HFF-Myc (cell line): ENCODE data around the gene TPST2.

Source experiments
- DNase-seq: peaks from one replicate; pipeline ENCODE4 v3.0.0-alpha.2; 2011; ENCODE audit warnings: low read depth; ENCODE audit errors: extremely low read depth
- H3K4me3 ChIP-seq: replicated peaks from 2 replicates; pipeline ENCODE4 v1.5.1; 2011; ENCODE audit warnings: low read depth, mild to moderate bottlenecking, control low read depth, low read length
- TF ChIP-seq, protein P1 (sequence below): IDR thresholded peaks from 2 replicates; pipeline ENCODE4 v1.5.1; 2012; ENCODE audit warnings: mild to moderate bottlenecking, low read depth, low read length, control low read depth; ENCODE audit errors: missing control alignments

The TPST2 gene

DNA sequence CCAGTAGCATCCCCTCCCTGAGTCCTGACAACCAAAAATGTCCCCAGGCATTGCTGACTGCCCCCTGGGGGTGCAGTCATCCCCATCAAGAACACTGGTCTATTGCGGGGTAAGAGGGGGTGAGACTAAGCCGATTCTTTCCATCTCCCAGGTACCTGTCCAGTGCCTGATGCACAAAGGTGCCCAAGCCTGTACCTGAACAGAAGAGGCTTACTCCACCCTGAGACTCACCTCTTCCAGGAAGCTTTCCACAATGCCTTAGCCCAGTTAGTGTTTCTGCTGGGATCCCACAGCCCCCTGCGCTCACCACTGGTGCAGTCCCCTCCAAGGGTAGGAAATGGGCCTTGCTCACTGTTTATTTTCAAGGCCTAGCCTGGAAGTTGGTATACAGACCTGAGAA, 22.9 kb downstream of the TPST2 start:
- no peak for DNase-seq
- no peak overlapping the region for H3K4me3 ChIP-seq
- TF ChIP-seq, protein P1, sequence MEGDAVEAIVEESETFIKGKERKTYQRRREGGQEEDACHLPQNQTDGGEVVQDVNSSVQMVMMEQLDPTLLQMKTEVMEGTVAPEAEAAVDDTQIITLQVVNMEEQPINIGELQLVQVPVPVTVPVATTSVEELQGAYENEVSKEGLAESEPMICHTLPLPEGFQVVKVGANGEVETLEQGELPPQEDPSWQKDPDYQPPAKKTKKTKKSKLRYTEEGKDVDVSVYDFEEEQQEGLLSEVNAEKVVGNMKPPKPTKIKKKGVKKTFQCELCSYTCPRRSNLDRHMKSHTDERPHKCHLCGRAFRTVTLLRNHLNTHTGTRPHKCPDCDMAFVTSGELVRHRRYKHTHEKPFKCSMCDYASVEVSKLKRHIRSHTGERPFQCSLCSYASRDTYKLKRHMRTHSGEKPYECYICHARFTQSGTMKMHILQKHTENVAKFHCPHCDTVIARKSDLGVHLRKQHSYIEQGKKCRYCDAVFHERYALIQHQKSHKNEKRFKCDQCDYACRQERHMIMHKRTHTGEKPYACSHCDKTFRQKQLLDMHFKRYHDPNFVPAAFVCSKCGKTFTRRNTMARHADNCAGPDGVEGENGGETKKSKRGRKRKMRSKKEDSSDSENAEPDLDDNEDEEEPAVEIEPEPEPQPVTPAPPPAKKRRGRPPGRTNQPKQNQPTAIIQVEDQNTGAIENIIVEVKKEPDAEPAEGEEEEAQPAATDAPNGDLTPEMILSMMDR: no peak

DNA sequence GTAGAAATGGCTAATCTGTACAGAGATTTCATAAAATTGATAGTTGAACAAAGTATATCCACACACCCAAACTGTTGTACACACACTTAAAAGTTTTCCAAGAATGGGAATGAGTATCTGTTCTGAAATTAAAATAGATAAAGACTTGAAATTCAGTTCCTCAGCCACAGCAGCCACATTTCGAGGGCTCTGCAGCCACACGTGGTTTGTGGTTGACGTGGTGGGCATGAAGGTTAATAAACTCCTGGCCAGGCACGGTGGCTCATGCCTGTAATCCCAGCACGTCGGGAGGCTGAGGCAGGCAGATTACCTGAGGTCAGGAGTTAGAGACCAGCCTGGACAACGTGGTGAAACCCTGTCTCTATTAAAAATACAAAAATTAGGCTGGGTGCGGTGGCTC, 24.0 kb downstream of the TPST2 start:
- H3K4me3 ChIP-seq: no peak overlapping the region
- no peak for DNase-seq
- TF ChIP-seq, protein P1: no peak

DNA sequence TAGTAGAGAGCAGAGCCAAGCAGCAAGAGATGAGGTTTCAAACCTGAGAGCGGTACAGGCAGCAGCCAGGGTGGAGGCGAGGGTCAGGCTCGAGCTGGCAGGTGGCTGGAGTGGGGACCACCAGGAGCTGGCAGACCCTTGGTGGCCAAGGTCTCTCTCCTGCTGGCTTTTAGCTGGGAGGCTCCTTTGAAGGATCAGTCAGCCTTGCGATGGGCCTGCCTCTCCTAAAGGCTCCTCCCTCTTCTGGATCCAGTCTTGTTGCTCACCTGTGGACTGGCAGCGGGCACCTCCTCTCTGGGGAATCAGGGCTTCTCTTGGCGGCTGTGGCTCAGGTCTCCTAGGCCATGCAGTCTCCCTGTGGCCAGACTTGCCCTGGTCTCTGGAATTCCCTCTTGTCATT, 24.8 kb downstream of the TPST2 start:
- TF ChIP-seq, protein P1: no peak
- no peak overlapping the region for H3K4me3 ChIP-seq
- no peak for DNase-seq

GRCh38 chr22:26564672-26565071, 25.3 kb downstream of the TPST2 start:
- TF ChIP-seq, protein P1: no peak
- DNase-seq: no peak
- no peak overlapping the region for H3K4me3 ChIP-seq

DNA sequence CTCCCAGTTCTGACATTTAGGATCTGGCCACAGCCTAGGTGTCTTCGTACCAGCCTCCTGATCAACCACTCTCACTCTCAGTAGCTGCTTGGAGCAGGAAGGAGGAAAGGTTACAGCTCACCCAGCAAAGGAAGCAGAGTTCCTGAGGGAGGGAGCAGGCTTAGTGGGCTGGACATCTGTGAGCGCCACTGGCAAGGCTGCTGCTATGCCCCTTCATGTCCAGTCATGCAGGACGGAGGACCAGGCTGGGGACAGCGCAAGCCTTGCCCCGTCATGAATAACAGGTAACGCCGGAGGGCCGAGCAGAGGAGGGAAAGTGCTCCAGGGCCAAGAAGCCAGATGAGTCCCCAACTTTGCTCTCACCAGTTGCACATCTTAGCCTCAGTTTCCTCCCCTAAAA, 25.8 kb downstream of the TPST2 start:
- TF ChIP-seq, protein P1: no peak
- no peak for DNase-seq
- no peak overlapping the region for H3K4me3 ChIP-seq

DNA sequence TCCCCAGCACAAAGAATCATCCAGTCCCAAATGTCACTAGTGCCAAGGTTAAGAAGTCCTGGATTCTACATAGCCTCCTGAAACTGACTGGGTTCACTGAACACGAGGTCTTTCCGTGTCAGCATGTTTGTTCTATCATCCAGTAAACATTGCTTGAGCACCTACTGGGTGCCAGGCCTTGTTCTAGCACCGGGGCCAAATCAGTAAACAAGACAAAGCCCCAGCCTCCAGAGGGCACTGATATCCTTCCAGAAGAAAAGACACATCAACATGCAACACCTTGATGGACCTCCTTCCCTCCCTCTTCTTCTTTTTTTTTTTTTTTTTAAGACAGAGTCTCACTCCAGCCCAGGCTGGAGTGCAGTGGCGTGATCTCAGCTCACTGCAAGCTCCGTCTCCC, 26.9 kb downstream of the TPST2 start:
- no peak overlapping the region for H3K4me3 ChIP-seq
- DNase-seq: no peak
- TF ChIP-seq, protein P1: no peak

DNA sequence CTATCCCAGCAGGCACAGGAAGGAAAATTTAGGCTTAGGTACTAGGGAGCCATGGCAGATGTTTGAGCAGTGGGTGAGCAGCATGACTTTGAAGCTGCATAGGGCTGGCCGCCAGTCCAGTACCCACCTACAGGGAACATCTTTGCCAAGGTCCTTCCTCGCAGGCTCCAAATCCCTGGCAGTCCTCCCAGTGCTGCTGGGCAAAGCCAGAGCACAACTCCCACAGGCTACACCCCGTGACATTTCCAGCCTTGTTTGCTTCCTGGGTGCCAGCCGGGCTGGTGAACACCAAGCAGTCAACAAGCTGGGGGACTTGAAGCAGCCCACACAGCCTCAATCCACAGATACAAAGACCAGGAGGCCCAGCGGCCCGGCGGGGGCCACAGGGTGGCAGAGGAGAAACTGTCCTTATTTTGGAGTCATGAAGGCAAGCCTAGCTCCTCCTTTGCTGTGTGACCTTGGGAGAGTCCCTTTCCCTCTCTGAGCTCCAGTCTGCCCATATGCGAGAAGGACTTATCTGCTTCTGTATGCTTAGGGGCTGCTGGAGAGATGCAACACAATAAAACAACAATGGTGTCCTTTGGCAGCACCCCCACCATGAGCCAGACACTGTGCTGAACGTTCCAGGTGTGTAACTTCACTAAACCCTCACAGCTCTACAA, 28.0 kb downstream of the TPST2 start:
- TF ChIP-seq, protein P1: no peak
- DNase-seq: no peak

More for the DNA sequence above, 28.0 kb downstream of the TPST2 start:
- no peak overlapping the region for H3K4me3 ChIP-seq
